Ectodermal cell (in vitro differentiated cells): ENCODE measurements around the gene FILIP1.

Experiments used
- H3K27ac ChIP-seq: 2 replicates; pipeline ENCODE4 v1.7.0; 2013; ENCODE audit warnings: mild to moderate bottlenecking, low read depth, low read length; ENCODE audit not compliant: insufficient read depth, poor library complexity, severe bottlenecking
- H3K27me3 ChIP-seq: 2 replicates; pipeline ENCODE4 v1.7.0; 2013; ENCODE audit warnings: mild to moderate bottlenecking, low read length; ENCODE audit not compliant: insufficient read depth, control insufficient read depth, poor library complexity, severe bottlenecking
- H3K36me3 ChIP-seq: one replicate; pipeline ENCODE4 v1.7.0; 2013; ENCODE audit warnings: low read length; ENCODE audit not compliant: control insufficient read depth, insufficient read depth
- H3K4me1 ChIP-seq: one replicate; pipeline ENCODE4 v1.7.0; 2013; ENCODE audit warnings: low read length; ENCODE audit not compliant: control insufficient read depth, insufficient read depth
- H3K4me3 ChIP-seq: 2 replicates; pipeline ENCODE4 v1.7.0; 2013; ENCODE audit warnings: low read depth, low read length, control low read depth; ENCODE audit not compliant: insufficient read depth
- H3K9me3 ChIP-seq: 2 replicates; pipeline ENCODE4 v1.7.0; 2013; ENCODE audit warnings: mild to moderate bottlenecking, low read length, moderate library complexity; ENCODE audit not compliant: control insufficient read depth
- WGBS, 2 experiments: methylation state at CpG; one replicate each; pipeline ENCODE4 v1.1.7; 2013; ENCODE audit warnings: missing lambda C conversion rate in 2 of 2; 5-methylcytosine and 5-hydroxymethylcytosine counted together

The FILIP1 gene

DNA sequence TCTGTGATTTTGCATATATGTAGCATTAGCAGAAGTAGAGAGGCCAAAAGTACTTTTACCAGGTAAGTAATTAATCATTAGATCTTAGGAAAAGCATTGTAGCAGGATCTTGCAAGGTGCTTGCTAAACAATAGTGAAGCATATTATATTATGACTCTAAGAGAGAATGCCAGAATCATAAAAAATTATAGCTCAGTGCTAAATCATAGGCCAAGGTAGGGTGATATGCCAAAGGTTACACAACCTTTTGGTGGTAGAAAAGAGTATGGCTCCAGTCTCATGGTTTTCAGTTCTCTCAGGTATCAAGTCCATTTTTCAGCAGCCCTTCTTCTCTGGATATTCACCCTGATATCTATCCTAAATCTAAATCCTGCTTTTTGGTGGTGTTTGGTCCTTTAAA is 192.1 kb downstream of the FILIP1 start:
- H3K9me3 ChIP-seq = no peaks in the 10 kb centered on the region

GRCh38 chr6:75301088-75301487 is 192.5 kb downstream of the FILIP1 start:
- Histone ChIP-seq H3K9me3 (no peaks in the 10 kb centered on the region), H3K4me3 (no peak overlapping the region), H3K27me3 (no peaks in the 10 kb centered on the region), H3K36me3 (no peaks in the 10 kb centered on the region), H3K27ac (no peak overlapping the region), H3K4me1 (peaks cover 6% of the 10 kb centered on the region)
- 77 to 88% methylated on average over 1 of the region's 2 CpGs for WGBS, 2 experiments

More for the DNA sequence above, 192.1 kb downstream of the FILIP1 start:
- Histone ChIP-seq H3K36me3 (no peaks in the 10 kb centered on the region), H3K27ac (no peak overlapping the region), H3K4me3 (no peak overlapping the region), H3K27me3 (no peaks in the 10 kb centered on the region), H3K4me1 (peaks cover 6% of the 10 kb centered on the region)

- Histone ChIP-seq H3K4me1 (peaks cover 6% of the 10 kb centered on the region), H3K9me3 (no peaks in the 10 kb centered on the region), H3K27me3 (no peaks in the 10 kb centered on the region), H3K36me3 (no peaks in the 10 kb centered on the region), H3K4me3 (no peak overlapping the region), H3K27ac (no peak overlapping the region)
- 91 to 100% methylated on average over 1 of the region's 1 CpG for WGBS, 2 experiments
Measured at GRCh38 chr6:75300531-75300855, 193.1 kb downstream of the FILIP1 start.

DNA sequence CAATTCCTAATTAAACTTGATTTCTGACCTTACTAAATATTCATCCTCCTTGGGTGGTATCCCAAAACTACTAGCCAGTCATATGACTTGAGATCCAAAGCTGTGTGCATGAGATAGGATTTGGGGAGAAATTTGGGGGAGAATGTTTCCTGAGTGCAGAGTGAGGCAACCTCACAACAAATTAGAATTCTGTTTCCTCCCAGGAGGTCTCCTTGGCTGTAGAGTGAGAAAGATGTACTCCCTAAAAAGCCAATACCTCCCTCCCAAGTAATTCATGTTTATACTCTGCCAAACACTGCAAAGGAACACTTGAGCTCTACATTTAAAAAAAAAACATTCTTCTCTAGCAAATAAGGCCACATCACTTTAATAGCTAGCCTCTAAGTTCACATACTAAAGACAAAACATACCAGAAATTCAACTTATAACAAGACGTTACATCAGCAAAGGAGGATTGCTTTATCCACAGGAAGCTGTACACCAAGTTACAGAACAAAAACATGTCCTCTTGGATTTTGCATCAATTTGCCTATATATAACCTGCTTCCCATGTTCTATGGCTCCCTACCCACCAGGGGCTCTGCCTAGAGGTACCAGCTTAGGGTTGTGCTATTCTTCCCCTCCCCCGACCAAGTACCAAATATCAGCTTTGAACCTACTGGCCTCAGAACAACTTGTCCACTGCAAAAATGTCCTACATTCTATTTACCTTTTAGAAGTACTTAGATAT is 193.6 kb downstream of the FILIP1 start:
- 92 to 95% methylated on average over 2 of the region's 2 CpGs for WGBS, 2 experiments
- no peaks in the 10 kb centered on the region for H3K27me3 ChIP-seq
- H3K4me3 ChIP-seq = no peak overlapping the region
- H3K27ac ChIP-seq = no peak overlapping the region
- H3K4me1 ChIP-seq = peaks cover 6% of the 10 kb centered on the region
- H3K36me3 ChIP-seq = no peaks in the 10 kb centered on the region
- no peaks in the 10 kb centered on the region for H3K9me3 ChIP-seq

- Histone ChIP-seq H3K27ac (no peak overlapping the region), H3K9me3 (no peaks in the 10 kb centered on the region), H3K27me3 (no peaks in the 10 kb centered on the region), H3K4me1 (peaks cover 6% of the 10 kb centered on the region), H3K4me3 (no peak overlapping the region), H3K36me3 (no peaks in the 10 kb centered on the region)
- 0 to 5% methylated on average over 1 to 2 of the region's 3 CpGs for WGBS, 2 experiments
Measured at GRCh38 chr6:75296811-75297779, 196.5 kb downstream of the FILIP1 start.

- Histone ChIP-seq H3K36me3 (no peaks in the 10 kb centered on the region), H3K4me1 (peaks cover 8% of the 10 kb centered on the region)
- WGBS, 2 experiments = 92 to 94% methylated on average over 2 of the region's 2 CpGs
Measured at GRCh38 chr6:75292555-75292954, 201.0 kb downstream of the FILIP1 start.

DNA sequence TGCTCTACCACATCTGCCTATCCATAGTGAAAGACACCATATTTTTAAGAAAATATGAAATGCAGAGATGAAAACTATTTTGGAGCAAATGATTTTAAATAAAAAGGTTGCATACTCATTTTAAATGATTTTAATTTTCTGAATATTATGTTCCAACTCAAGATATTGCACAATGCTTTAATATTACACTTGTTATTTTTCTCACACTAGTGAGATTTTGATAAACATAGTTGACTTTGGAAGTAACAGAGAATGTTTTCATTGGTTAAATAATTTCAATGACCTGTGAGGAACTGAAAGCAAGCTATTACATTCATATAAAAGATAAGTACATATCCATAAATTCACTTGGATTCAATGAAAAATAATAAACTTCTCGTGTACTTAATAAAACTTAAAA is 201.9 kb downstream of the FILIP1 start:
- H3K4me3 ChIP-seq = no peak overlapping the region
- no peak overlapping the region for H3K27ac ChIP-seq
- peaks cover 8% of the 10 kb centered on the region for H3K4me1 ChIP-seq
- H3K36me3 ChIP-seq = no peaks in the 10 kb centered on the region
- H3K9me3 ChIP-seq = no peaks in the 10 kb centered on the region
- WGBS, 2 experiments = no CpG with 5 or more reads among the region's 1 CpG
- H3K27me3 ChIP-seq = no peaks in the 10 kb centered on the region

More at GRCh38 chr6:75292555-75292954, 201.0 kb downstream of the FILIP1 start:
- H3K27me3 ChIP-seq = no peaks in the 10 kb centered on the region
- no peak overlapping the region for H3K27ac ChIP-seq
- H3K9me3 ChIP-seq = no peaks in the 10 kb centered on the region
- no peak overlapping the region for H3K4me3 ChIP-seq

- H3K27ac ChIP-seq = no peak overlapping the region
- no peak overlapping the region for H3K4me3 ChIP-seq
- H3K36me3 ChIP-seq = no peaks in the 10 kb centered on the region
- 86 to 95% methylated on average over 2 of the region's 2 CpGs for WGBS, 2 experiments
- H3K4me1 ChIP-seq = peaks cover 8% of the 10 kb centered on the region
- H3K27me3 ChIP-seq = no peaks in the 10 kb centered on the region
- no peaks in the 10 kb centered on the region for H3K9me3 ChIP-seq
Measured at GRCh38 chr6:75291331-75291730, 202.3 kb downstream of the FILIP1 start.

- Histone ChIP-seq H3K9me3 (no peaks in the 10 kb centered on the region), H3K27ac (peak overlapping the region; percentile 9), H3K4me1 (peaks cover 14% of the 10 kb centered on the region), H3K4me3 (no peak overlapping the region), H3K27me3 (no peaks in the 10 kb centered on the region), H3K36me3 (no peaks in the 10 kb centered on the region)
- 57 to 58% methylated on average over 7 of the region's 7 CpGs for WGBS, 2 experiments
Measured at GRCh38 chr6:75290136-75290945, 203.3 kb downstream of the FILIP1 start.

DNA sequence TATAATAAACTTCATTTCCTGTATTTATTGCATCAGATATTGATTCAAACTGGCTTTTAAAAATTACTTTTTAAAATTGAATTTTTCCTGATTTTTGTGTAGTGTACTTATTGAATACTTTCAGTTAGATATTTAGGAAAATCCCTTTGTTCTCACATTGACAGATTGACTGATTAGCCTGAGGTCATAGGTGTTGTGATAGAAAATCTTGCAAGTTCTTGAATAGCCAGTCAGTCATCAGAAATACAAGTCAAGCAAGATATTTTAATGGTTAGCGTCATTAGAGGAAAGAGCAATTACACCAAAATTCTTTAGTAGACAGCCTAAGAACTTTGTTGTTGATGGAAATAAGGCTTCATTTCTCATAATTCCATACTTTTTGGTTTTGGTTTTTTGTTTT is 205.6 kb downstream of the FILIP1 start:
- H3K36me3 ChIP-seq = no peaks in the 10 kb centered on the region
- no peaks in the 10 kb centered on the region for H3K9me3 ChIP-seq
- peaks cover 14% of the 10 kb centered on the region for H3K4me1 ChIP-seq
- WGBS, 2 experiments = 100% methylated on average over 1 of the region's 1 CpG; no CpG with 5 or more reads in 1 of the 2 experiments
- H3K27me3 ChIP-seq = no peaks in the 10 kb centered on the region
- H3K27ac ChIP-seq = no peak overlapping the region
- no peak overlapping the region for H3K4me3 ChIP-seq
